Sciatic nerve (tissue), 2 donors: ENCODE measurements around the gene CPA5. TPM values are rescaled to one million over a fixed set of nuclear protein-coding genes. Genes with fewer than 3 reads are reported as not detected.

Source experiments
- ATAC-seq: fragments of 200-7000 bp; cut with Tn5 transposase; one replicate; pipeline ENCODE4 v1.9.1; 2020; ENCODE audit warnings: mild to moderate bottlenecking, moderate library complexity
- DNase-seq: peaks from one replicate; pipeline ENCODE4 v3.0.0-alpha.2; 2020; ENCODE audit warnings: low spot score
- intact Hi-C: fragments of 100-400 bp; cut with DNase I; formaldehyde crosslinking; loops from one replicate; pipeline ENCODE4 v1.14.2; 2022
- total RNA-seq: library from RNA; stranded (reverse); fragmentation: NEBNext Ultra II Directional; extraction: Animal tissue kit (Norgen Biotek cat#: 25700); gene quantifications from one replicate; pipeline ENCODE4 v1.2.1, GENCODE V29; 2021
- donor health status: DM: no; HTN: no; CAD: no.
- donor health status: DM: no; HTN: no; CAD: no.

Gene CPA5
- total RNA-seq, 1 donor from 2014 or later, result not detected

- DNase-seq (no peak), ATAC-seq (no peak)
- intact Hi-C loops, result no loop called here
Observed at GRCh38 chr7:130413201-130413600, 68.6 kb downstream of the CPA5 start.

GRCh38 chr7:130415006-130415405 is 70.4 kb downstream of the CPA5 start:
- no peak for ATAC-seq
- intact Hi-C loops, result no loop called here

GRCh38 chr7:130417213-130417612 is 72.6 kb downstream of the CPA5 start:
- peak; percentile 56 for ATAC-seq
- intact Hi-C loops, result no loop called here

More at GRCh38 chr7:130415006-130415405, 70.4 kb downstream of the CPA5 start:
- DNase-seq, result no peak

GRCh38 chr7:130418306-130418705 is 73.7 kb downstream of the CPA5 start:
- DNase-seq (no peak), ATAC-seq (no peak)
- intact Hi-C loops, result no loop called here

More at GRCh38 chr7:130417213-130417612, 72.6 kb downstream of the CPA5 start:
- no peak for DNase-seq

Other genes starting within 250 kb of the CPA5 start
- gene TMEM209, start 139.4 kb upstream of the CPA5 start, total RNA-seq, result 23.9 TPM
- gene SSMEM1, start 137.0 kb upstream of the CPA5 start, total RNA-seq, result not detected
- gene CPA2, start 78.0 kb upstream of the CPA5 start, total RNA-seq, result 1.2 TPM
- gene CPA4, start 51.7 kb upstream of the CPA5 start, total RNA-seq, result 2.3 TPM
- gene CPA1, start 35.7 kb downstream of the CPA5 start, total RNA-seq, result 4.1 TPM
- 11.0 TPM for gene CEP41, start 96.2 kb downstream of the CPA5 start, total RNA-seq
- gene MEST, start 147.3 kb downstream of the CPA5 start, total RNA-seq, result 72.0 TPM